ENCODE results near the gene IFI27. TPM values are rescaled to one million over a fixed set of nuclear protein-coding genes. Genes with fewer than 3 reads are reported as not detected.
"Not testable (repeated sequence)": the region's sequence is repeated elsewhere in the genome, so short reads cannot be mapped to it uniquely, and the experiment has no call there.

IFI27 gene
- 10 to 100 TPM in 2 of 4 donors, 1 to 10 TPM in 2; 4.9 to 26.7 (median 8.2) TPM for polyA plus RNA-seq (ENCODE audit: insufficient read length in 4 of 4)

DNA sequence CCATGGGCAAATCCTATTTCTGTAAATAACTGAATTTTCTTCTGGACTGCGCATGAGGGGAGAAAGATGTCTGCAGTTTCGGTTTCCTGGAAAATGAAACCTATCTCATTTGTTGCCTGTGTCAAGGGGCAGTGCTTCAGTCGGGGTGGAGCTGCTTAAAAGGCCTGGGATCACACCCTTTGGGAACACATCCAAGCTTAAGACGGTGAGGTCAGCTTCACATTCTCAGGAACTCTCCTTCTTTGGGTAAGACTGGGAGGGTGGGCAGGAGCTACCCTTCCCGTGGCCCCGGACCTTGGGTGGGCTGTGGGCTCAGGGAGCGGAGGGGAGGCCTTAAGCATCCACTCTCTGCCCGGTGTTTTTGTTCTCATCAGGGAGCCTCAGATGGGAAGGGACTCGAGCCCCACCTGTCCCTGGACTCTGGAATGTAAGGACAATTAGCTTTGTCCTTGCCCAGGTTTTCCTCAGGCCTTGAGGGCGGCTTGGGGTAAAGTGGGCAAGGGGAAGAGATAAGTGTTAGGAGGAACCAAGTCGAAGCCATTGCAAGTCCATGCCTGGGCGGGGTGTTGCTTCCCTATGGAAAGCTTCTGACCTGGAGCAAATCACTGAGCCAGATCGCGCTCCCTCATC is at the start of gene IFI27:
IFI27 (plus strand) TSS at position 185 of the 630 bp plus-strand sequence.
- no peak for DNase-seq (ENCODE audit: low read depth in 4 of 4, low spot score in 3 of 4)

DNA sequence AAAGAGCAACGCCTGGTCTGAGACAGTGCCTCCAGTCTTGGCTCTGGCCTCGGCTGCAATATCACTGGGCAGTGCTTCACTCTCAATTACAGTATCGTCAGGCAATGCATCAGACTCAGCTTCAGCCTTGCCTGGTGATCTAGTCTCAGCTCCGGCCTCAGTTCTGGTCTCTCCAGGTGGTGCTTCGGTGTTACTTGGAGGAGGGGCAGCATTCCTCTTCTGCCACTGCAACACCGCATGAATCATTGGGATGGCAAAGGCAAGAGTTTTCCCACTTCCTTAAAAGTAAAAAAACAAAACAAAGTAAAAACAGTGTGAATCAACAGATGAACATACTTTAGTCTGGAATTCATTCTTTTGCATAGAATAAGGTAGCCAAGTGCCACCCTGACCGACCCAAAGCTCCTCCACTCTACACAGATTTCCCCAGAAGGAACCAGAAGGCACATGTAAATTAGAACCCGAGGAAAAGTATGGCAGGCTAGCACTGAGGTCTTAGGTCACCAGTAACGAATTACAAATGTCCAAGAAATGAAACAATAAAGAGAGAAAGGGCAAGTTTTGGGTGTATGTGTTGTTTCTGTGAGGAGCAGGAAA is 48.1 kb upstream of the IFI27 start:
- DNase-seq (ENCODE audit: low read depth in 4 of 4, low spot score in 3 of 4) = no peak

DNA sequence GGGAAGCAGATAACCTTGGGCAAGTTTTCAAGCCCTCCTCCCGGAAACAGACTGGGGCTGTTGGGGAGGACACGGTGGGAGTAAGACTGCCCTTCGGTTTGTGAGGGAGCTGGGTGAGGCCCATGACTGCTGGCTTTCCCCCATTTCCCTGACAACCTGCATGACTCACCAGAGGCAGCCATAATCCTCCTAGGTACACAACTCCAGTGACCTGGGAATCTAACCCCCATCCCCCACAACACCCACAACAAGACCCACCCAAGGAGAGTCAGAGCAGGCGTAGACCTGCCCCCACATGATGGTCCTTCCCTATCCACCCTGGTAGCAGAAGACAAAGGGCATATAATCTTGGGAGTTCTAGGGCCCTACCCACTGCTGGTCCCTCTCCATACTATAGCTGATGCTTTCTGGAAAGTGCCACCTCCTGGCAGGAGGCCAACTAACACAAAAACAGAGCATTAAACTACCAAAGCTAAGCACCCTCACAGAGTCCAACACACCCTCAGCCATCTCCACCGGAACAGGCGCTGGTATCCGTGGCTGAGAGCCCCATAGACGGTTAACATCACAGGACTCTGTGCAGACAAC is 44.4 kb upstream of the IFI27 start:
- no peak for DNase-seq (ENCODE audit: low read depth in 4 of 4, low spot score in 3 of 4)

DNA sequence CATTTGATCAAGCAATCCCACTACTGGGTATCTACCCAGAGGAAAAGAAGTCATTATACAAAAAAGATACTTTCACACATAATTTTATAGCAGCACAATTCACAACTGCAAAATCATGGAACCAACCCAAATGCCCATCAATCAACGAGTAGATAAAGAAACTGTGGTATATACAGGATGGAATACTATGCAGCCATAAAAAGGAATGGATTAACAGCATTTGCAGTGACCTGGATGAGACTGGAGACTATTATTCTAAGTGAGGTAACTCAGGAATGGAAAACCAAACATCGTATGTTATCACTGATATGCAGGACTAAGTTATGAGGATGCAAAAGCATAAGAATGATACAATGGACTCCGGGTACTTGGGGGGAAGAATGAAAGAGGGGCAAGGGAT is 38.5 kb upstream of the IFI27 start:
- not testable (repeated sequence) for DNase-seq (ENCODE audit: low read depth in 4 of 4, low spot score in 3 of 4)

DNA sequence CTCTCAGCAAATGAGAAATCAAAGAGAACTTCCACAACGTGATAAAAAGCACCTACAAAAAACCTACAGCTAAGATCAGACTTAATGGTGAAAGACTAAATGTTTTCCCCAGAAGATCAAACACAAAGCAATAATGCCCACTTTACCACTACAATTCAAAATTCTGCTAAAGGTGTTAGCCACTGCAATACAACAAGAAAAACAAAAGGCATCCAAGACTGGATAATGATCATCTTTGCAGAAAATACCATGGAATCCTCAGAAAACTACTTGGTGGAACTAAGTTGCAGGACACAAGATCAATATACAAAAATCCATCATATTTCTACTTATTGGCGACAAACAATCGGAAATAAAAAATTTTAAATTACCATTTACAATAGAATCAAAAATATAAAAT is 36.0 kb upstream of the IFI27 start:
- DNase-seq (ENCODE audit: low read depth in 4 of 4, low spot score in 3 of 4) = no peak

DNA sequence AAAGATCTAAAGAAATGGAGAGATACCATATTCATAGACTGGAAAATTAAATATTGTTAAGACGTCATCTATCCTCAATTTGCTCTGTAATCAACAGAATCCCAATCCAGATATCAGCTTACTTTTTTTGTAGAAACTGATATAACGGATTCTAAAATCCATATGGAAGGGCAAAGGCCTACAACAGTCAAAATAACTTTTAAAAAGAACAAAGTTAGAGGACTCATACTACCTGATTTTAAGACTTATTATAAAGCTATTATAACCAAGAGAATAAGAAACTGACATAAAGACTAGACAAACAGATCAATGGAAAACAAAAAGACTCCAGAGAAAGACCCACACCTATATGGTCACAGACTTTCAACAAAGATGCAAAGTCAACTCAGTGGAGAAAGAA is 35.5 kb upstream of the IFI27 start:
- DNase-seq (ENCODE audit: low read depth in 4 of 4, low spot score in 3 of 4) = no peak

DNA sequence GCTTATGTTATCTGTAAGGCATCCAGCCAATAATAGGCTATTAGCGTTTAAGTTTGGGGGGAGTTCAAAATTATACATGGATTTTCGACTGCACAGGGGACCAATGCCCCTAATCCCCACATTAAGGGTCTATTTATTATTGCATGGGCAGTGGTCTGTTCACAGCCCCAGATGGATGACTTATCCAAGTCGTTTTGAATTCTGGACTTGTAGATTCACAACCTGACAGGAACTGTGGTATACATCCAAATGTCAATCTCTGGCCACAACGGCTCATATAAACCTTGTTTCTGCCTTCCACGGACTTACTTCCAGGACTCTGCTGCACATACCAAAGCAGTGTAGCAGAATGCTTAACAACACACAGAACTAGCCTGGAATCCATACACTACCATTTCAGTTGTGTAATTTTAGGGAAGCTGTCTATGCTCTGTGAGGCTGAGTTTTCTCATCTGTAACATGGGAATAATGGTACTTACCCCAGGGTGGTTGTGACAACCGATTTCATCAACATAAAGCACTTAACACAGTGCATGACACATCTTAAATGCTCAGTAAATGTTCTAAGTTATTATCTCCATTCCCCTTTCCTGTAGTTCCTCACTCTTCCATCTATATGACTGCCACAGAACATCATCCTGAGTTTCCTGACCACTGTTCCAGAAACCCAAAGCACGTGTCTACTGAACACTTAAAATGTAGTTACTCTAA is 33.3 kb upstream of the IFI27 start:
- no peak for DNase-seq (ENCODE audit: low read depth in 4 of 4, low spot score in 3 of 4)

DNA sequence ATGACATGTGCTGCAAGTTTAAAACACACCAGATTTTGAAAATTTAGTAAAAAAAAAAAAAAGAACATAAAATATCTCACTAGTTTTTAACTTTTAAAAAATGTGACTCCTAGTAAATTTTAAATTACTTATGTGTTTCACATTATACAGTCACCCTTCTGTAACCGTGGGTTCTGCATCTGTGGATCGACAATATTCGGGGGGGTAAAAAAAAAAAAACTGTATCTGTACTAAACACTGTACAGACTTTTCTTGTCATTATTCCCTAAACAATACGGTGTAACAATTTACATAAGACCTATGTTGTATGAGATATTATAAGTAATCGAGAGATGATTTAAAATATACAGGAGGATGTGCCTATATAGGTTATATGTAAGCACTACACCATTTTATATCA is 32.7 kb upstream of the IFI27 start:
- DNase-seq (ENCODE audit: low read depth in 4 of 4, low spot score in 3 of 4) = no peak

DNA sequence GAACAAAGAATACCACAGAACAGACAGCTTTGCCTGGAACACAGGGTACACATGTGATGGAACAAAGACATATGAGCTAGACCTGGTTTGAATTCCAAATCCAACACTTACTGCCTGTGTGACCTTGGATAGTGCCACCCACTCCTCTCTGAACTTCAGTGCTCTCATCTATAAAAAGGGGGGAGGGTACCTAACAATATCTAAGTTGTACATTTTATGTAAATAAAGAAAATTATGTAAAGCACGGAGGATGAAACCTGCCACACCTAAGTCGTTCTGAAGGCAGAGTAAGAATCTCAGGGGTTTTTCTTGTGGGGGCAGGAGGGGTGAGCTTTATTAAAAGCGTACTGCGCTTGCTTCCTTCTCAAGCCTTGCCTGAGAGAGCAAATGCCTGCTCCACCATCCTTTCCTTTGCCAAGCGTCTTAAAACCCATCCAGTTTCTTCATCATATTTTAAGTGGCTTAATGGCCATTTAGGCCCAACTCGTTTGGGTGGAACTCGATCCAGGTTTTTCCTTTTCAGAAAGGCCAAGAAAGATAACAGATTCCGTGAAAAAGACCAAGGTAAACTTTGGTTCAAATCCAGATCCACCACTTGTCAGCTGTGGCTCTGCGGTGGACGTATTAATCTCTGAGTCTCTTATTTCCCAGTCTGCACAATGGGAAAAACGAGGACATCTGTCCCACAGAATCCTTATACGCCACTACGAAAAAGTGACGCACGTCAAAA is 30.5 kb upstream of the IFI27 start:
- peak in 1 of 4 donors; percentile 39 for DNase-seq (ENCODE audit: low read depth in 4 of 4, low spot score in 3 of 4)

DNA sequence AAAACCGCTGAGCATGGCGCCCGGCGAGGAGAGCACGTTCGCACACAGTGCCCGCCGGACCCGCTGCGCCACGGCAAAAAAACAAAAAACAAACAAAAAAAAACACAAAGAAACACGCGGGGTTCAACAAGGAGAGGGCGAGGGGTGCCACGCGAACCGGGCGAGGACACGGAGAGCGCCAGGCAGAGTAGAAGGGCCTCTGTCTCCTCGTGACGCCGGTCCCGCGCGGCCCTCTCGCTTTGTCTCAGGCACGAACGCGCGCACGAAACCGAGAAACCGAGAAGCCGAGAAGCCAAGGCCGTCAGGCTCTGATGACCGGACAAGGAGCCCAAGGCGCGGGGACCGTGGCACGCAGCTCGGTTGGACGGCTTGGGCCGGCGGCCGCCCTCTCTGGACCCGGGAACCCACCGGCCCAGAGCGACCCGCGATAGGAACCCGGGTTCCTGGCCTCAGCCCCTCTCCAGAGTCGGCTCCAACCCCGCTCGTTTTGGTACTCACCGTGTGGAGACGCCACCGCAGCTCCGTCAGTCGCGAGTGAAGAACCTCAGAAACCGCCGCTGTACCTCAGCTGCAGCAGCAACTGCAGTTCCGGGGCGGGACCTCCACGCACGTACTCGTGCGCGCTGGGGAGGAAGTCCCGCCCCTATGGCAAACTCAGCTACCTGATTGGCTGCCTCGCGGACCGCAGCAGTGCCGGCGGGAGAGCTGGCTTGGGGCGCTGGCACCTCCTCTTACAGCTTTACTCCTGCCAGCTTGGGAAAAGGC is 29.7 kb upstream of the IFI27 start, which contains the start of the genes DDX24 and IFI27L1:
DDX24 (minus strand) TSS at position 582 of the 765 bp plus-strand sequence. CDS start 1,460 bp downstream, outside the sequence.
IFI27L1 (plus strand) TSS at position 690 of the 765 bp plus-strand sequence. CDS start 15,628 bp downstream, outside the sequence.
- DNase-seq (ENCODE audit: low read depth in 4 of 4, low spot score in 3 of 4) = peak; percentile 83 to 90 (median 84)

DNA sequence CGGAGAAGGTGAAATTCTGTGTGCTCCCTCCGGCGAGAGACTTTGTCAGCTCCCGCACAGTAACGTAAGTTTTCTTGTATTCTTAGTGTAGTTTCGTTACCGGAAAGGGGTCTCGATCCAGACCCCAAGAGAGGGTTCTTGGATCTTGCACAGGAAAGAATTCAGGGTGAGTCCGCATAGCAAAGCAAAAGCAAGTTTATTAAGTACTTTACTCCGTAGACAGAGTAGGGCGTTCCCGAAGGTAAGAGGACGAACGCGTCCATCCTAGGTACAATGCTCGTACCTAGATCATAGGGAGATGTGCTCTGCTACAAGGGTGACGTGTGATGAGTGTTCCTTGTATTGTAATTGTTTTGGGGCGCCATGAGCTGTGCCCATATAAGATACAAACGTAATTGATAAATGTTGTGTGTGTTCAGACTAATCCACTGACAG is 29.1 kb upstream of the IFI27 start:
- no peak for DNase-seq (ENCODE audit: low read depth in 4 of 4, low spot score in 3 of 4)

DNA sequence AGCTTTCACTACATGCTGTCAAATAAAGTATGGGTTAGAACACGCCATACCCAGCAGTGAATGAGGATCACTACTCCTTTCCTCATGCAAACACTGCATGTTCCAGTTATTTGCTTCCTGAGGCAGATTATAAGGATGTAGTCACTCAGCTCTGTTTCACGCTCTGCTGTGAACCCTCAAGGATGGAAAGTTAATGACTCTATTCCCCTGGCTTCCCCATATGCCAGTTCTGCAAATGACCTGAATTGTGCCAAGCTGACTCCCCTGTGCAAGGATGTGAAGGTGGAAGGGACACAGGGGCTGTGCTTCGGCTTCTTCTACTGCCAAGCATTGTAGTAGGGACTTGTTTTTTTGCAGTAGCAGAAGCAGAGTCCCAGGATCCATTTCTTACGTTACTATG is 22.6 kb upstream of the IFI27 start:
- no peak for DNase-seq (ENCODE audit: low read depth in 4 of 4, low spot score in 3 of 4)

DNA sequence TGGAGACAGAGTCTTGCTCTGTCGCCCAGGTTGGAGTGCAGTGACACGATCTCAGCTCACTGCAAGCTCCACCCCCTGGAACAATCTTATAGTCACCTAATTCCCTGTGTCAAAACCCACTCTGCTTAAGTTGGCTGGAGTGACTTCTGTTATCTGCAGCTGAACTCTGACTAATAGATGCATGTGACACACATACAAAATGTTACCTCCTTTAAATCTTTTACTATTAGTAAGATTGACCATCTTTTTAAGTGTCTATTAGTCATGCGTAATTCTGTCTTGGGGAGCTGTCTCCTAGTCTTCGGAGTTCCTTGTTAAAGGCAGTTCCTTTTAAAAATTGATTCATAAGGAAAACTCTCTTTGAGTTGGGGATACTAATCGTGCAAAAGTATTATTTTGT is 22.0 kb upstream of the IFI27 start:
- no peak for DNase-seq (ENCODE audit: low read depth in 4 of 4, low spot score in 3 of 4)

DNA sequence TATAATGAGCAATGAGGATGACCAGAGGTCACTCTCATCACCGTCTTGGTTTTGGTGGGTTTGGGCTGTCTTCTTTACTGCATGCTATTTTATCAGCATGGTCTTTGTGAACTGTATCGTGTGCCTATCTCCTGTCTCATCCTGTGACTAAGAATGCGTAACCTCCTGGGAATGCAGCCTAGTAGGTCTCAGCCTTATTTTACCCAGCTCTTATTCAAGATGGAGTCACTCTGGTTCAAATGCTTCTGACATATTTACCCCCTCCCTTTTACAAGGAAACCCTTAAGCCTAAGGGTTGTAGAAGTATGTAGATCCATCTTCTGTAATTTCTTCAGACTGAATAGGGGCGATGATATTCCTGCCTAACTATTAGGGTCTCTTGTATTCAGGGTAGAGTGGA is 21.1 kb upstream of the IFI27 start:
- DNase-seq (ENCODE audit: low read depth in 4 of 4, low spot score in 3 of 4) = no peak

DNA sequence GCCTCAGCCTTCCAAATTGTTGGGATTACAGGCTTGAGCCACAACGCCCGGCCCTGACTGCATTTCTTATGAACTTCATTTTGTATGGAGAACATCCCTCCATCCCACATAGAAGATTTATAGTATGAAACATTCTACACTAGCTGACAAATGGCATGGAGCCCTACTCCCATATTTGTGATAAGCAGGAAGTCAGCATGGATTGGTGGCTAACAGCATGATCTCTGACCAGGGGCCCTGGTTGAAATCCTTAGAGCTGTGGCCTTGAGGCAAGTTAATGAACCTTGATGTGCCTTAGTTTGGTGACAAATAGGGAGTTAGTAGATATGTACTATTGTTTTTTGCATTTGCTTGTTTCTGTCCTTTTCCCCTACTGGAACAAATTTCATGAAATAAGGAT is 17.1 kb upstream of the IFI27 start:
- no peak for DNase-seq (ENCODE audit: low read depth in 4 of 4, low spot score in 3 of 4)

DNA sequence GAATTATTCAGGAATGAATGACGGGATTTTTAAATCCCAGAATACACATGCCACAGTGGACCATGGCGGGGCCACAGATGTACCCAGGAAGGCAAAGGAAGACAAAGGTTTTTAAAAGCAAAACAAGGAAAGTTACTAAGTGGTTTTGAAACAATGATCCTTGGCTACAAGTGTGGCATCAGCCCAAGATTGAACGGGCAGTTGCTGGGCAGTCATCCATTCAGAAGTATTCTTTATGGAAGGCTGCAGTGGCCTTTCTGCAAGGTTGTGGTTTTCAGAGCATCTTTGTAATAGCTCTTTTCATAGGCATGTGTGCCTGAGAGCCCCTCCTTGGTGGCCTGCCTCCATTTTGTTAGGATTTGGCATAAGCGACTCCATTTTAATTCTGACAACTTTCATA is 13.4 kb upstream of the IFI27 start:
- no peak for DNase-seq (ENCODE audit: low read depth in 4 of 4, low spot score in 3 of 4)

DNA sequence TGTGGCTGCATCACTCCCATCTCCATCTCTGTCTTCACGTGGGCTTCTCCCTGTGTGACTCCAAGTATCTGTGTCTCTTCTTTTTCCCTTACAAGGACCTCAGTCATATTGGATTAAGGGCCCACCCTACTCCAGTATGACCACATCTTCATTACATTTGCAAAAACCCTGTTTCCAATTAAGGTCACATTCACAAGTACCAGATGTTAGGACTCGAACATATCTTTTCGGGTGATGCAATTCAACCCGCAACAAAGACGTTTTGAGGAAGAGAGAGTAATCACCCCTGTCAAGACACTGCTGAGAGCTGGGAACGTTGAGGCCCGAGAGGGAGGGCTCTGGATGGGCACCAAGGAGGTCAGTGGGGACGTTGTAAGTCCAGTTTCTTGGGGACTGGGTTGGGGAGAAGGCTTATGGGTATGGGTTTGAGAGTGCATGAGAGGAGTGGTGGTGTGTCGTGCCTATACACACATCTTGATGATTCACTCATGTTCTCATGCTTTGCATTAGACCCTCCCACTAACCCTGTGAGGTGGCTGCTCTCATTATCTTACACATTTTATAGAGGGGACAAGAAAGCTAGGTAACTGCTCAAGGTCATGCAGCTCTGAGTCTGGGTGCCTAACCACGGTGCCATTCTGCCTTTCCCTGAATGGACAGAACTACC is 12.1 kb upstream of the IFI27 start:
- no peak for DNase-seq (ENCODE audit: low read depth in 4 of 4, low spot score in 3 of 4)

DNA sequence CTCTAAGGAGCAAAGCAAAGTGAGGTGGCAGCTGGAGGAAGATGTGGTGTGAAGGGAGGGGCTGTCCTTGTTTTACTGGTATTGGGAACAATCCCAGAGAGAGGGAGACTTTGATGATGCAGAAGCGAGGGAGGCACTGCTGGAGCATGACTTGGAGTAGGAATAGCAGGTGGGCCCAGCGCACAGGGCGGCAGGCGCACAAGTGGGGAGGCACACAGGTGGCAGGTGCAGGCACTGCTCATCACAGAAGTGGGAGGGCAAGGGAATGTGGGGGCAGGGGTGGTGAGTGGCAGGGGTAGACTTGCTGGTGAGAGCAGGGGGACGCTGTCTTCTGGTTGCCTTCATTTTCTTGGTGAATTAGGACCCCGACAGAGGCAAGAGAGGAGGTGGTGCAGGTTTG is 11.5 kb upstream of the IFI27 start:
- DNase-seq (ENCODE audit: low read depth in 4 of 4, low spot score in 3 of 4) = no peak

DNA sequence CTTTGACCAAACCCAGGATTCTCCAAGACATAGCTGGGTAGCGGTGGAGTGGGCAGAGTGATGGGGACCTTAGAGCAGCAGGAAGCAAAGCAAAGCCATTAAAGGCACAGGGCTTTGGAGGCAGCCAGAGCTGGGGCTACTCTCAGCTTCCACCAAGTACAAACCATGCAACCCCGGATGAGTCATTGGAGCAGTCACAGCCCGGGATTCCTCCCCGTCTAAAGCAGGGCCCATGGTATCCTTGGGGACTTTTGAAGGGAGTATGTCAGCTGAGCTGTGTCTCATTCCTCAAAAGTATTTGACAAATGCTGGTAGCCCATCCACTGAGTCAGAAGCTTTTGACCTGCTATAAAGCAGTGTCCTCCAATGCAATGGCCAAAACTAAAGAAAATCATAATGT is 9.7 kb upstream of the IFI27 start:
- no peak for DNase-seq (ENCODE audit: low read depth in 4 of 4, low spot score in 3 of 4)

Data from left renal pelvis (tissue), 4 donors.